Sigmoid colon (tissue), 7 donors: ENCODE results near the gene NBPF1. TPM values are rescaled to one million over a fixed set of nuclear protein-coding genes. Genes with fewer than 3 reads are reported as not detected.
"Not testable (repeated sequence)": the region's sequence is repeated elsewhere in the genome, so short reads cannot be mapped to it uniquely, and the experiment has no call there.

ENCODE experiments used
- DNase-seq: peaks from one replicate; pipeline ENCODE4 v3.0.0-alpha.2; 2019
- H3K27ac ChIP-seq, 4 donors: fragments of 200-600 bp; sonication (generic); one replicate each; pipeline ENCODE4 v1.5.1; 2016 to 2019; ENCODE audit warnings: mild to moderate bottlenecking in 1 of 4
- H3K27me3 ChIP-seq, 3 donors: fragments of 200-600 bp; sonication (generic); one replicate each; pipeline ENCODE4 v1.5.1; 2019; ENCODE audit warnings: mild to moderate bottlenecking in 1 of 3
- H3K36me3 ChIP-seq, 4 donors: fragments of 200-600 bp; sonication (generic); one replicate each; pipeline ENCODE4 v1.5.1; 2016 to 2019
- H3K4me1 ChIP-seq, 4 donors: fragments of 200-600 bp; sonication (generic); one replicate each; pipeline ENCODE4 v1.5.1; 2017 to 2019
- H3K4me3 ChIP-seq, 4 donors: fragments of 200-600 bp; sonication (generic); one replicate each; pipeline ENCODE4 v1.5.1; 2017 to 2019; ENCODE audit warnings: mild to moderate bottlenecking in 2 of 4, moderate library complexity in 1 of 4
- H3K9me3 ChIP-seq, 4 donors: fragments of 200-600 bp in 3 of 4; sonication (generic) in 3 of 4; one replicate each; pipeline versions ENCODE4 v1.5.1 to v1.6.1; 2013 to 2019
- EP300 ChIP-seq, 4 donors: sonication (generic); formaldehyde crosslinking; IDR thresholded peaks; one replicate each; pipeline ENCODE4 v1.6.1; 2017; ENCODE audit warnings: antibody characterized with exemption in 4 of 4
- POLR2A ChIP-seq, 2 donors: fragments of 450-650 bp; IDR thresholded peaks; one replicate each; pipeline ENCODE4 v1.6.1; 2016; ENCODE audit warnings: antibody characterized with exemption in 2 of 2, mild to moderate bottlenecking in 2 of 2, moderate library complexity in 2 of 2
- POLR2AphosphoS5 ChIP-seq, 4 donors: sonication (generic); formaldehyde crosslinking; IDR thresholded peaks; one replicate each; pipeline ENCODE4 v1.6.1; 2017; ENCODE audit warnings: antibody characterized with exemption in 4 of 4
- WGBS, 2 donors: extraction: QIAGEN DNeasy Blood & Tissue Kit; methylation state at CpG; one replicate each; pipeline ENCODE4 v1.1.7; 2013; 5-methylcytosine and 5-hydroxymethylcytosine counted together
- intact Hi-C: fragments of 100-400 bp; cut with DNase I; formaldehyde crosslinking; loops from one replicate; pipeline ENCODE4 v1.15.1; 2023
- polyA plus RNA-seq, 3 donors: library from polyadenylated mRNA; stranded (reverse); fragments of 200-250 nt; gene quantifications; one replicate each; pipeline ENCODE4 v1.2.3, GENCODE V29; 2013
- total RNA-seq, 4 donors: library from RNA; depleted of rRNA; stranded (reverse); fragments of >200 nt; gene quantifications; one replicate each; pipeline ENCODE4 v1.1.0, GENCODE V29; 2016
- TF ChIP-seq, protein P1 (sequence below), 4 experiments: fragments of 450-650 bp in 3 of 4; fragments of 200-600 bp in 1 of 4; IDR thresholded peaks; one replicate each; pipeline ENCODE4 v1.5.1; 2016 to 2019; ENCODE audit warnings: antibody characterized with exemption in 4 of 4, mild to moderate bottlenecking in 3 of 4, moderate library complexity in 2 of 4
- donor health status: healthy with polysubstance abuse.
- donor health status: Bipolar disorder and iron deficiency.
- donor health status: healthy.

The NBPF1 gene
- total and polyA plus RNA-seq, 7 donors, result 12.1 to 80.9 (median 32.9) TPM

DNA sequence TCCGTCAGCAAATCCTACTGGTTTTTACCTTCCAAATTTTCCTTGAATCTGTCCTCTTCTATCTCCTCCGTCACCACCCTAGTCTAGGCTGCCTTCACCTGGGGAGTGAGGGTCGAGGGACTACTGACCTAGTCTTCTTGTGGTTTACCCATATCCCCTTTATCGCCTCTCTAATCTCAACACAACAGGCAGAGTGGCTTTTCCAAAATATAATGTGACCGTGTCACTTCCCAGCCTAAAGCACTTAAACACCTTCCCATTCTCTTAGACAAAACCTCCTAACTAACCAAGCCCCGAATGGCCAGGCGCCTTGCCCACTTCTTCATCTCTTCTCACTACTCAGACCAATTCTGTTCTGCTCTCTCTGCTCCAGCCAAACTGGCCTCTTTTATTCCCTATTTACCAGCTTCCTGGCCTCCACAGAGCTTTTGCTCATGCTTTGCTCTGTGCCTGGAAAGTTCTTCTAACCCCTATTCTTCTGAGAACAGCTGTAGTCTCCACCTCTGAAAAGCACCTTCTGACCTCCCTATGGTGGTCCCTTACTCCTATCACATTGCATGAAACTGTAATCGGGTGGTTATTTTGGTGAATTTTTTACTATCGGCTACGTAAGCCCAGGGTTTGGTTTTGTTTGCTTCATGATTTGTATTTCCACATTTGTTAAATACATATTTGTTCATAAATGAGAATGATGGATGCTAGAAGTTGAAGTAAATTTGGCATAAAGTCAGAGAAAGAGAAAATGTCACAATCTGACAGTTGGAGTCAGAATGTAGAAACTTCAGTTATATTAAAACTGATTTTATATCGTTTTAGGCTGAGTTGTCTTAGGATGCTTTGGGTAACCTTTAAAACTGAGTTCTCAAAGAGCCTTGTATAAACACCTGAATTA lies 1.2 kb upstream of the NBPF1 start:
- Histone ChIP-seq H3K4me3 (no peak overlapping the region), H3K27ac (no peak overlapping the region), H3K27me3 (no peaks in the 10 kb centered on the region), H3K36me3 (peaks cover 0 to 12% (median 0%) of the 10 kb centered on the region in 4 donors), H3K4me1 (peaks cover 0 to 24% (median 21%) of the 10 kb centered on the region in 4 donors), H3K9me3 (no peaks in the 10 kb centered on the region)
- no peak for TF ChIP-seq EP300 (IDR thresholded peaks at IDR 0.05)
- TF ChIP-seq POLR2AphosphoS5 (IDR thresholded peaks at IDR 0.05), result no peak
- TF ChIP-seq, protein P1, sequence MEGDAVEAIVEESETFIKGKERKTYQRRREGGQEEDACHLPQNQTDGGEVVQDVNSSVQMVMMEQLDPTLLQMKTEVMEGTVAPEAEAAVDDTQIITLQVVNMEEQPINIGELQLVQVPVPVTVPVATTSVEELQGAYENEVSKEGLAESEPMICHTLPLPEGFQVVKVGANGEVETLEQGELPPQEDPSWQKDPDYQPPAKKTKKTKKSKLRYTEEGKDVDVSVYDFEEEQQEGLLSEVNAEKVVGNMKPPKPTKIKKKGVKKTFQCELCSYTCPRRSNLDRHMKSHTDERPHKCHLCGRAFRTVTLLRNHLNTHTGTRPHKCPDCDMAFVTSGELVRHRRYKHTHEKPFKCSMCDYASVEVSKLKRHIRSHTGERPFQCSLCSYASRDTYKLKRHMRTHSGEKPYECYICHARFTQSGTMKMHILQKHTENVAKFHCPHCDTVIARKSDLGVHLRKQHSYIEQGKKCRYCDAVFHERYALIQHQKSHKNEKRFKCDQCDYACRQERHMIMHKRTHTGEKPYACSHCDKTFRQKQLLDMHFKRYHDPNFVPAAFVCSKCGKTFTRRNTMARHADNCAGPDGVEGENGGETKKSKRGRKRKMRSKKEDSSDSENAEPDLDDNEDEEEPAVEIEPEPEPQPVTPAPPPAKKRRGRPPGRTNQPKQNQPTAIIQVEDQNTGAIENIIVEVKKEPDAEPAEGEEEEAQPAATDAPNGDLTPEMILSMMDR (IDR thresholded peaks at IDR 0.05), result no peak
- no peak for TF ChIP-seq POLR2A (IDR thresholded peaks at IDR 0.05)
- WGBS, 2 donors, result 71 to 77% methylated on average over 11 of the region's 11 CpGs
- intact Hi-C loops, result loop anchor here (10.0 kb wide), 3 partner anchors 170 to 440 kb away; partner anchors contain the start of genes NECAP2 and SDHB
- DNase-seq, result peak; percentile 71

DNA sequence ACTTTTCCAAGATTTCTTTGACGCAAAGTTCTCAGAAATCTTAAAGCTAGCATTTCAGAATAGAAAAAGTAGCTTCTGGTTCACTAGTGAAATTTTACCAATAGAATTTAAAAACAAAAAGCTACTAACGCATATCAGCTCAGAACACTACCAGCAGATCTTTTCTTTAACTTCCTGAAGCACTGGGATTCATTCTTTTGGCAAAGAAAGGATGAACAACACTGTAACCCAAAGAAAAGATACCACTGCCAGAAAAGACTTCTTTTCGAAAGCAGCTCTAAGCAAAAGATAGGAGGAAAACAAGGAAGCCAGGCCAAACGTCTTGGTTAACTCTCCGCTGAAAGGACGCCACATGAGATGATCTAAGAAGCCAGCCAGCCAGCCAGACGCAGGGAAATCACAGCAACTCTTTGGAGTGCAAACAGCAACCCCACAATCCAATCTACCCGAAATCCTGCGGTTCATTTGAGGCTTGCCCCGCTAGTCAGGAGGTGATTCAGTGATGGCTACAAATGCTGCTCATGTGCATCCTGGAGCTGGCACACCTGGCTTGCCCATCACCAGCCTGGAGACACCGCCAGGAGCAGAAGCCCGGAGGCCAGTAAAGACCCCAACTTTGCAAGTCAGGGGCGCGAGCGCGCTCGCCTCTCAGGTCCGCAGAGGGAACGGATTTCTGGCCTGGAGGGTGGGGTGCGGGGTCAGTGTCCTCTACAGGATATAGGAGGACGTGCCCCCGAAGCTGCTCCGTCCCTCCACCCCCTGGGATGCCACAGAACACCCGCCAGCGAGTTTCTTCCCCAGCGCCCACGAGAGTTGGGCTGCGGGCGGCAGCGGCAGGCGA lies 812 bp downstream of the NBPF1 start:
- H3K27ac ChIP-seq, result peak overlapping the region; percentile 76 to 84 (median 80)
- intact Hi-C loops, result loop anchor here (2.0 to 10.0 kb wide), 4 partner anchors 32 to 442 kb away; partner anchors contain the start of genes NECAP2 and SDHB
- H3K4me3 ChIP-seq, result peak overlapping the region; percentile 51 to 65 (median 55)
- H3K4me1 ChIP-seq, result peaks cover 0 to 24% (median 21%) of the 10 kb centered on the region in 4 donors
- H3K27me3 ChIP-seq, result no peaks in the 10 kb centered on the region
- WGBS, 2 donors, result 4 to 6% methylated on average over 31 of the region's 31 CpGs
- no peaks in the 10 kb centered on the region for H3K9me3 ChIP-seq
- TF ChIP-seq POLR2A (IDR thresholded peaks at IDR 0.05) (no peak), POLR2AphosphoS5 (IDR thresholded peaks at IDR 0.05) (peak in 2 of 4 donors; percentile 28 to 73), EP300 (IDR thresholded peaks at IDR 0.05) (no peak)
- TF ChIP-seq, protein P1 (IDR thresholded peaks at IDR 0.05), result no peak
- peaks cover 10 to 11% (median 10%) of the 10 kb centered on the region in 4 donors for H3K36me3 ChIP-seq
- peak; percentile 96 for DNase-seq

DNA sequence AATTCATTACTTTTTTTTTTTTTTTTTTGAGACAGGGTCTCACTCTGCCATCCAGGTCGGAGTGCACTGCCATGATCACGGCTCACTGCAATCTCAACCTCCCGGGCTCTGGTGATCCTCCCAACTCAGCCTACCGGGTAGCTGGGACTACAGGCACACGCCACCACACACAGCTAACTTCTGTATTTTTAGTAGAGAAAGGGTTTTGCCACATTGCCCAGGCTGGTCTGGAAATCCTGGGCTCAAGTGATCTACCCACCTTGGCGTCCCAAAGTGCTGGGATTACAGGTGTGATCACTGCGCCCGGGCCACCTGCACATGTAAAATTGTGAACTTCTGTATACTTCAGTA lies 1.4 kb downstream of the NBPF1 start:
- intact Hi-C loops, result loop anchor here (2.0 to 10.0 kb wide), 4 partner anchors 33 to 443 kb away; partner anchors contain the start of genes NECAP2 and SDHB
- 74 to 85% methylated on average over 8 of the region's 8 CpGs for WGBS, 2 donors
- H3K27ac ChIP-seq, result peak overlapping the region; percentile 76 to 84 (median 80)
- H3K4me3 ChIP-seq, result peak overlapping the region; percentile 51 to 65 (median 55)
- H3K4me1 ChIP-seq, result peaks cover 0 to 24% (median 21%) of the 10 kb centered on the region in 4 donors
- H3K9me3 ChIP-seq, H3K27me3 ChIP-seq: not testable (repeated sequence)
- H3K36me3 ChIP-seq, result peaks cover 13 to 17% (median 16%) of the 10 kb centered on the region in 4 donors
- DNase-seq, result peak; percentile 80

DNA sequence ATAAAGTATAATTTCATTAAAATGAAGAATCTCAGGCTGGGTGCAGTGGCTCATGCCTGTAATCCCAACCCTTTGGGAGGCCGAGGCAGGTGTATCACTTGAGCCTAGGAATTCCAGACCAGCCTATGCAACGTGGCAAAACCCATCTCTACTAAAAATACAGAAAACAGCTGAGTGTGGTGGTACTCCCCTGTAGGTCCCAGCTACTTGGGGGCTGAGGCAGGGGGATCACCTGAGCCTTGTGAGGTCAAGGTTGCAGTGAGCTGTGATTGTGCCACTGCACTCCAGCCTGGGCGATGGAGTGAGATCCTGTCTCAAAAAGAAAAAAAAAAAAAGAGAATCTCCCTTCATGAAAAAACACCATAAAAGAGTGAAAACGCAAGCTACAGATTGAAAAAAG lies 2.2 kb downstream of the NBPF1 start:
- 88 to 90% methylated on average over 4 of the region's 4 CpGs for WGBS, 2 donors
- DNase-seq, result peak; percentile 59
- H3K27me3 ChIP-seq, H3K9me3 ChIP-seq, H3K4me3 ChIP-seq: not testable (repeated sequence)
- peak overlapping the region in 1 of 4 donors; percentile 84 for H3K27ac ChIP-seq
- H3K4me1 ChIP-seq, result peaks cover 0 to 24% (median 21%) of the 10 kb centered on the region in 4 donors
- intact Hi-C loops, result loop anchor here (10.0 kb wide), 3 partner anchors 166 to 444 kb away; partner anchors contain the start of genes NECAP2 and SDHB
- H3K36me3 ChIP-seq, result peaks cover 15 to 24% (median 22%) of the 10 kb centered on the region in 4 donors

DNA sequence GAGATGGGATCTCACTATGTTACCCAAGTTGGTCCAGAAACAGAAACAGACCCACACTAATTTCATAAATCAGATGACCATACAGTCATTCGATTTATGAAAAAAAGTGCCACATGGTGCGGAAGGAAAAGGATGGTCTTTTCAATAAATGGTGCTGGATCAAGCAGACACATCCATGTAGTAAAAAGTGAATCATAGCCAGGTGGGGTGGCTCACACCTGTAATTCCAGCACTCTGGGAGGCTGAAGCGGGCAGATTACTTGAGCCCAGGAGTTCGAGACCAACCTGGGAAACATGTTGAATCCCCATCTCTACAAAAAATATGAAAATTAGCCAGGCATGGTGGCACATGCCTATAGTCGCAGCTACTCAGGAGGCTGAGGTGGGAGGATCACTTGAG lies 2.8 kb downstream of the NBPF1 start:
- H3K4me3 ChIP-seq, H3K9me3 ChIP-seq, H3K27me3 ChIP-seq, H3K27ac ChIP-seq, DNase-seq: not testable (repeated sequence)
- Histone ChIP-seq H3K4me1 (peaks cover 0 to 24% (median 21%) of the 10 kb centered on the region in 4 donors), H3K36me3 (peaks cover 15 to 31% (median 25%) of the 10 kb centered on the region in 4 donors)
- whole genome bisulfite sequencing, 2 donors, result 96% methylated on average over 5 of the region's 5 CpGs
- intact Hi-C loops, result loop anchor here (10.0 kb wide), 3 partner anchors 166 to 444 kb away; partner anchors contain the start of genes NECAP2 and SDHB

DNA sequence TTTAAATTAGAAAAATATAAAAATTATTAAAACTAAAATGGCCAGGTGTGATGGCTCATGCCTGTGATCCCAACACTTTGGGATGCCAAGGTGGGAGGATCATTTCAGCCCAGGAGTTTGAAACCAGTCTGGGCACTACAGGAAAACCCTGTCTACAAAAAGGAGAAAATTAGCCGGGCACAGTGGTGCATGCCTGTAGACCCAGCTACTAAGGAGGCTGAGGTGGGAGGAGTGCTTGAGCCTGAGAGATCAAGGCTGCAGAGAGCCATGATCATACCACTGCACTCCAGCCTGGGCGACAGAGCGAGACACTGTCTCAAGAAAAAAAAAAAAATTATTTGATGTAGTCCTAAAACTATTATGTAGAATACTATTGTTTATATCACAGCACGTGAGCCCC lies 3.6 kb downstream of the NBPF1 start:
- not testable (repeated sequence) for H3K27ac ChIP-seq, H3K27me3 ChIP-seq, H3K4me3 ChIP-seq, H3K9me3 ChIP-seq
- H3K4me1 ChIP-seq, result peaks cover 0 to 32% (median 21%) of the 10 kb centered on the region in 4 donors
- DNase-seq, result peak; percentile 65
- intact Hi-C loops, result loop anchor here (10.0 kb wide), 3 partner anchors 165 to 445 kb away; partner anchors contain the start of genes NECAP2 and SDHB
- H3K36me3 ChIP-seq, result peaks cover 15 to 35% (median 26%) of the 10 kb centered on the region in 4 donors
- WGBS, 2 donors, result 82% methylated on average over 4 of the region's 4 CpGs
